Measurements from ENCODE around the gene CSHL1.

Gene CSHL1

GRCh38 chr17:63954402-63955063, 43.5 kb upstream of the CSHL1 start:
- H3K4me3 ChIP-seq (ENCODE audit: low read length), result no peak overlapping the region
- no peak for TF ChIP-seq CTCF (IDR thresholded peaks at IDR 0.05; ENCODE audit: insufficient read depth, low read depth, low read length, missing control alignments)
- no peak for DNase-seq (ENCODE audit: low read depth)

- peak; percentile 65 for DNase-seq (ENCODE audit: low read depth)
These were observed 40.2 kb upstream of the CSHL1 start for GRCh38 chr17:63950940-63951907.

GRCh38 chr17:63949576-63950250, 38.7 kb upstream of the CSHL1 start:
- no peak overlapping the region for H3K4me3 ChIP-seq (ENCODE audit: low read length)
- TF ChIP-seq CTCF (IDR thresholded peaks at IDR 0.05; ENCODE audit: insufficient read depth, low read depth, low read length, missing control alignments), result no peak
- no peak for DNase-seq (ENCODE audit: low read depth)

More at GRCh38 chr17:63950940-63951907, 40.2 kb upstream of the CSHL1 start:
- peak; percentile 76 for TF ChIP-seq CTCF (IDR thresholded peaks at IDR 0.05; ENCODE audit: insufficient read depth, low read depth, low read length, missing control alignments)
- H3K4me3 ChIP-seq (ENCODE audit: low read length), result no peak overlapping the region

- no peak for TF ChIP-seq CTCF (IDR thresholded peaks at IDR 0.05; ENCODE audit: insufficient read depth, low read depth, low read length, missing control alignments)
These were observed 37.5 kb upstream of the CSHL1 start for GRCh38 chr17:63948521-63948920.

GRCh38 chr17:63947711-63948330, 36.8 kb upstream of the CSHL1 start:
- H3K4me3 ChIP-seq (ENCODE audit: low read length), result no peak overlapping the region
- no peak for DNase-seq (ENCODE audit: low read depth)
- TF ChIP-seq CTCF (IDR thresholded peaks at IDR 0.05; ENCODE audit: insufficient read depth, low read depth, low read length, missing control alignments), result no peak

More at GRCh38 chr17:63948521-63948920, 37.5 kb upstream of the CSHL1 start:
- no peak overlapping the region for H3K4me3 ChIP-seq (ENCODE audit: low read length)
- DNase-seq (ENCODE audit: low read depth), result no peak

Measured in epithelial cell of esophagus (primary cell).